Smooth muscle cell (in vitro differentiated cells): ENCODE data around the gene DNAAF5. TPM values are rescaled to one million over a fixed set of nuclear protein-coding genes. Genes with fewer than 3 reads are reported as not detected.

Source experiments
- DNase-seq: peaks from one replicate; lab custom pipeline; 2025; ENCODE audit not compliant: unreplicated experiment; lab: John Stamatoyannopoulos, UW
- H2AFZ ChIP-seq: fragments of 200-600 bp; sonication (generic); 2 replicates; pipeline ENCODE4 v1.6.0; 2016; ENCODE audit warnings: antibody characterized with exemption, low read depth, mild to moderate bottlenecking
- H3F3A ChIP-seq: fragments of 200-600 bp; sonication (generic); 2 replicates; pipeline ENCODE4 v1.6.0; 2017; ENCODE audit warnings: antibody characterized with exemption, low read depth
- H3K27ac ChIP-seq: fragments of 200-600 bp; sonication (generic); 2 replicates; pipeline ENCODE4 v1.5.1; 2016; ENCODE audit warnings: low read depth, mild to moderate bottlenecking
- H3K27me3 ChIP-seq: fragments of 200-600 bp; sonication (generic); 2 replicates; pipeline ENCODE4 v1.6.1; 2016; ENCODE audit warnings: low read depth, mild to moderate bottlenecking
- H3K36me3 ChIP-seq: fragments of 200-600 bp; sonication (generic); 2 replicates; pipeline ENCODE4 v1.5.1; 2016; ENCODE audit warnings: low read depth
- H3K4me1 ChIP-seq: fragments of 200-600 bp; sonication (generic); 2 replicates; pipeline ENCODE4 v1.5.1; 2016; ENCODE audit warnings: low read depth
- H3K4me2 ChIP-seq: fragments of 200-600 bp; sonication (generic); 2 replicates; pipeline ENCODE4 v1.6.0; 2016; ENCODE audit warnings: mild to moderate bottlenecking
- H3K4me3 ChIP-seq: fragments of 200-600 bp; sonication (generic); 2 replicates; pipeline ENCODE4 v1.5.1; 2016; ENCODE audit warnings: mild to moderate bottlenecking
- H3K79me2 ChIP-seq: fragments of 200-600 bp; sonication (generic); 2 replicates; pipeline ENCODE4 v1.6.0; 2016; ENCODE audit warnings: low read depth, mild to moderate bottlenecking
- H3K9ac ChIP-seq: fragments of 200-600 bp; sonication (generic); 2 replicates; pipeline ENCODE4 v1.6.0; 2016; ENCODE audit warnings: low read depth
- H3K9me3 ChIP-seq: fragments of 200-600 bp; sonication (generic); replicated peaks from 2 replicates; pipeline ENCODE4 v1.5.1; 2016; ENCODE audit warnings: low read depth
- H4K20me1 ChIP-seq: fragments of 200-600 bp; sonication (generic); 2 replicates; pipeline ENCODE4 v1.6.0; 2016; ENCODE audit warnings: low read depth
- CTCF ChIP-seq: fragments of 200-600 bp; sonication (generic); IDR thresholded peaks from 2 replicates; pipeline ENCODE4 v1.5.1; 2017; ENCODE audit warnings: borderline replicate concordance, mild to moderate bottlenecking, antibody characterized with exemption; ENCODE audit not compliant: insufficient read depth, poor library complexity, severe bottlenecking
- WGBS: methylation state at CpG from one replicate; pipeline ENCODE4 v1.1.7; 2016; ENCODE audit warnings: low lambda C conversion rate; 5-methylcytosine and 5-hydroxymethylcytosine counted together
- polyA plus RNA-seq: library from polyadenylated mRNA; unstranded; fragments of >200 nt; fragmentation: Nextera tagmentation; extraction: Ambion mirVana; gene quantifications from 2 replicates; pipeline ENCODE4 v1.2.1, GENCODE V29; 2016
- total RNA-seq: library from RNA; depleted of rRNA; stranded (reverse); fragments of >200 nt; gene quantifications from 2 replicates; pipeline ENCODE4 v1.2.3, GENCODE V29; 2014

DNAAF5 gene
- total and polyA plus RNA-seq, 2 experiments from 2014 or later = 13.9 to 17.0 TPM

GRCh38 chr7:755413-755805 is 28.9 kb downstream of the DNAAF5 start:
- H3K27ac ChIP-seq = no peak overlapping the region
- no peak overlapping the region for H2AFZ ChIP-seq
- H3K4me2 ChIP-seq = no peak overlapping the region
- H3K9ac ChIP-seq = no peak overlapping the region
- WGBS = 91% methylated on average over 9 of the region's 9 CpGs
- no peak for TF ChIP-seq CTCF
- no peak for DNase-seq
- no peaks in the 10 kb centered on the region for H3F3A ChIP-seq
- no peaks in the 10 kb centered on the region for H3K4me1 ChIP-seq
- no peaks in the 10 kb centered on the region for H3K36me3 ChIP-seq
- H3K9me3 ChIP-seq = no peaks in the 10 kb centered on the region
- no peak overlapping the region for H3K4me3 ChIP-seq
- no peaks in the 10 kb centered on the region for H3K79me2 ChIP-seq
- no peaks in the 10 kb centered on the region for H4K20me1 ChIP-seq
- H3K27me3 ChIP-seq = no peaks in the 10 kb centered on the region

GRCh38 chr7:756231-756927 is 29.9 kb downstream of the DNAAF5 start:
- H2AFZ ChIP-seq = no peak overlapping the region
- 95% methylated on average over 28 of the region's 30 CpGs for WGBS
- no peak for DNase-seq
- no peak overlapping the region for H3K4me3 ChIP-seq
- no peak overlapping the region for H3K4me2 ChIP-seq
- no peak for TF ChIP-seq CTCF
- no peaks in the 10 kb centered on the region for H3K27me3 ChIP-seq
- no peaks in the 10 kb centered on the region for H3K9me3 ChIP-seq
- H3K27ac ChIP-seq = no peak overlapping the region
- no peak overlapping the region for H3K9ac ChIP-seq
- H3K4me1 ChIP-seq = no peaks in the 10 kb centered on the region
- no peaks in the 10 kb centered on the region for H3K79me2 ChIP-seq
- no peaks in the 10 kb centered on the region for H3F3A ChIP-seq
- H4K20me1 ChIP-seq = no peaks in the 10 kb centered on the region
- no peaks in the 10 kb centered on the region for H3K36me3 ChIP-seq

GRCh38 chr7:756928-757560 is 30.5 kb downstream of the DNAAF5 start:
- H3K9me3 ChIP-seq = no peaks in the 10 kb centered on the region
- H3K36me3 ChIP-seq = no peaks in the 10 kb centered on the region
- H4K20me1 ChIP-seq = no peaks in the 10 kb centered on the region
- no peak overlapping the region for H3K27ac ChIP-seq
- no peak overlapping the region for H3K4me3 ChIP-seq
- H3F3A ChIP-seq = no peaks in the 10 kb centered on the region
- DNase-seq = no peak
- H2AFZ ChIP-seq = no peak overlapping the region
- 96% methylated on average over 35 of the region's 35 CpGs for WGBS
- no peak for TF ChIP-seq CTCF
- H3K4me2 ChIP-seq = no peak overlapping the region
- no peaks in the 10 kb centered on the region for H3K79me2 ChIP-seq
- H3K27me3 ChIP-seq = no peaks in the 10 kb centered on the region
- no peaks in the 10 kb centered on the region for H3K4me1 ChIP-seq
- no peak overlapping the region for H3K9ac ChIP-seq
